HT1080 (cell line): ENCODE results near the gene MYO9A. TPM values are rescaled to one million over a fixed set of nuclear protein-coding genes. Genes with fewer than 3 reads are reported as not detected.
"Not testable (repeated sequence)": the region's sequence is repeated elsewhere in the genome, so short reads cannot be mapped to it uniquely, and the experiment has no call there.

Experiments used
- DNase-seq: peaks from one replicate; pipeline ENCODE4 v3.0.0-alpha.2; 2015; ENCODE audit warnings: low read depth
- total RNA-seq: library from RNA; depleted of rRNA; stranded (reverse); fragments of >200 nt; shearing (Covaris generic); gene quantifications from 2 replicates; pipeline ENCODE4 v1.2.3, GENCODE V29; 2014

The MYO9A gene
- total RNA-seq, 1 experiment from 2014 or later: 8.0 TPM

DNA sequence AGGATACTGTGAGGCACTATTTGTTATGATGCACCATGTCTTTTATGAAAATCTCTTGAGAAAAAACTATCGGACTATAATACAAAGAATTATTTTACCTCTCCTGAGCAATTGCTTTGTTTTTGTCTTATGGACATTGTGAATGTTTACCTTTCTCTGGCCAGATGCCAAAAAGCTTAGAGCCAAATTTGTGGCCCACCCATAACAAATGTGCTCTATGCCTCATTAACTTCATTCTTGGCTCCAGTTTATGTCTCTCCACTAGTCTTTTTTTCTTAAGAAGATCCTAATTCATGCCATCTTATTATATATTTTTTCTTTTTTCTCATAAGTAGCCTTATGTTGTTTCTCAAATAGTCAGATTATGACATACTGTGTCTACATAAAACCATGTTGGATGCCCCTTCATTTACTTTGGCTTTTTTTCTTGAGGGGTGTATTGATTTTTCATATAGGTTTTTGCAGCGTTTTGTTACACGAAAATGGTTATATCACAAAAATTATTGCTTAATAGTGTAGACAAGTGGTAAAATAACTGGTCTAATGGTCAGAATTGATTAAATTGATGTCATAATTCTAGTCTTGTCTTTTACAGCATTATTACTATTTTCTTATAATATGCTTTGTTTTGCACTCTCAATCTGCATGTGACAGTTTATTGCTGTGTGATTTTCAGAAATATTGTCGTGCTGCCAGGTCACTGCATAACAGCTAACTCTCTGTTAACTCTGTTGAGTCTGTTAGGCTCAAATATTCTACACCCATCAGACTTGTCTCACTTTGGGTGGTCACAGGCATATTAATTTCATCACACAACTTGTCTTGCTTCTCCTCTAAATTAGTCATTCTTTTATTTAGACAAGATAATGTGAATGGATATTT, 18.5 kb upstream of the MYO9A start:
- DNase-seq: no peak

DNA sequence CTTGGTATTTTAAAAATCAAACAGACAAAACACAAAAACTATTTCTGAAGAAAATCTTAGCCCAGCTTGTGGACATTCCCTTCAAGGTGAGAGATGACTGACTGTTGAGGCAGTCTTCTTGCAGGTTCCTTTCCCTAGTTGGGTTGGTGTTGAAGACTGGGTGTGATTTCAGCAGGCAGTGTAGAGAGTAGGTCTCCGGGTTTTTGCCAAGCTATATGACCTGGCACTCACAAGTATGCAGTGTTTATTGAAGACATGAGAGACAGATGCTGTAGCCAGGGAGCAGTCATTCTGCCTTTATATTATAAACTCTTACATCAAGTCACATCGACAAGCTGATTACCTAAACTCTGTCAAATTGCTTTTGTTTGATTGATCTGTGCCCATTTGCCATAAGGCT, 17.8 kb upstream of the MYO9A start:
- DNase-seq: no peak

GRCh38 chr15:72133211-72133610, 15.3 kb upstream of the MYO9A start:
- no peak for DNase-seq

DNA sequence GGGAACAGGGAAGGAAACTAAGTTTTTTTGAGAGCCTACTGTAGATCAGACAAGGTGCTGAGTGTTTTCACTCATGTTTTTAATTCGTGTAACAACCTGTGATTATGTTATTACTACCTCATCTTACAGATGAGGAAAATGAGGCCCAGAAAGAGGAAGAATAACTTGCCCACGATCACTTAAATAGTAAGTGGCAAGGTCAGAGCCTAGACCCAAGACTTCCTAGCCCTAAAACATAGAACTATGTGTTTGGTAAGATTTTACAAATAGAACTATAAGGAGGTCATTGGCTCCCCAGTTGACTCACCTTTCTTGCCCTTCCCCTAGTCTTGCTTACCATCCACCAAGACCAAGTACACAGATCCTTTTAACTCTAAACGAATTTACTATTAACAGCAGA, 14.0 kb upstream of the MYO9A start:
- no peak for DNase-seq

GRCh38 chr15:72130272-72130671, 12.3 kb upstream of the MYO9A start:
- no peak for DNase-seq

DNA sequence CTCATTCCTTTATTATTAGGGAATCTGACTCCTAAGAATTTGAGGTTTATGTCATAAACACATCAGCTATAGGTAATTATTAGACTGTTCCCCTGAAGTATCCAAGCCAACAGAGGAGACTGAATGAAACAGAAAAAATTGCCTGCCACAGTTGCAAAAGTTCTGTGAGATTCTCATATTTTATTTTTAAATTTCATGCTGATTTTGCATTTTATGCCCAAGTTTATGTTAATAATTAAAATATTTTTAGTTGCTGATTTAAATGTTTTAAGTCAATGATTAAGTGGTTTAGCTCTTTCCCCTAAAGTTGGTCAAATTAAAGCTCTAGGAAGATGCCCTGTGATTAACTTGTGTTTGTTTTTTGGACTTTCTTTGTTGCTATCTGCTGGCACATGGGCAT, 10.4 kb upstream of the MYO9A start:
- no peak for DNase-seq

GRCh38 chr15:72127724-72128322, 9.9 kb upstream of the MYO9A start:
- DNase-seq: no peak

GRCh38 chr15:72124218-72124617, 6.3 kb upstream of the MYO9A start:
- no peak for DNase-seq

DNA sequence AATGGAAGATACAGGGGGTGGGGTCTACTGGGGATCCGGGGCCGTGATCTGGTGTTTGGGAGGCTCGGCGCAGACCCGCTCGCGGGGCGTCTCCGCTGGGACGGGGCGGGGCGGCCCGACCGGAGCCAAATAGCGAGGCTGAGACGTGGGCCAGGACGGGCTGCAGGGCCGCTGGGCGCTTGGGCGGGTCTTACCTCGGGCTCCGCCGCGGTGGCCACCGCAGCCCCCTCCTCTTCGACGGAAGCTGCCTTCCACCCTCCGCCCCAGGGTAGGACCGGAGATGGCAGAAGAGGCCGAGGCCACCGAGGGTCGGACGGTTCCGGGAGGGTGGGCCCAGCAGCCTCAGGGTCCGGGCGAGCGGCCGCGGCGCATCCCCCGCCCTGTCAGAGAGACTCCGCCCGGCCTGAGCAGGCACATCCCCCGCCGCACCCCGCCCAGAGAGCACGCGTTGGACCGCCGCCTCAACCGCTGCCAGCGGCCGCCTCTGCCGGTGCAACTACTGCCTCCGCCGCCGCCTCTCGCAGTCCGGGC, 399 bp downstream of the MYO9A start:
- DNase-seq: peak; percentile 83

DNA sequence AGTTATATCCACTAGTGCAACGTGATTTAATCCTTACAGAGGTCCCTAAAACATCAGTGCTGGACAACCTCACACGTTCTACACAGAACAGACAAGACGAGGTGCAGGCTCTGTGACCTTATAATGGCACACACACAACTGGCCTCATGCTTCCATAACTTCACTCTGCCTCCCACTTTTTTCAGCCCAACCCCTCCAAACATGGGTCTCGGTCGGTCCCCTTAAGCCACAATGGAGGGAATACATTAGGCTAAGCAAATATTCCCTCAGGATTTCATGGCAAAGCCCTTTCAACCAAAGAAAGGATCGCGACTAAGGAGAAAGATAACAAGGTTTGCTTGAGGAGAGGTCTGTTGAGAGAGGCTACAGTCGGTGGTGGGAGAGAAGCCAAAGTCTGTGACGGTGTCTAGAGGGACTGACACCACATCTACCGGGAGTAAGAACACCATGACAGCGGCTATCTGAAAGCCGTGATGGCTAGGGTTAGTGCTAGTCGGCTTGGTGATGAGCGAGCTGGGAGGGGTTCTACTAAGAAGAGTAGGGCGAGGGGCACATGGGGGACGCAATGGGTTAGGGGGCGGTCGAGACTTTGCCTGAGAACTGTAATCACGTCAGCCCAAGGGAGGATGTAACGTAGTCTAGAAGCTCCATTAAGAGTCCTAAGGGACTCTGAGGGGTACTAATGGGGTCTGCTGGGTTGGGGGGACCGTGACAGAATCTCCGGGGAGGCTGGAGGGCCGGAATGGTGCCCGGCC, 1.0 kb downstream of the MYO9A start:
- DNase-seq: peak; percentile 23

- no peak for DNase-seq
These were observed 4.5 kb downstream of the MYO9A start for GRCh38 chr15:72113347-72114031.

DNA sequence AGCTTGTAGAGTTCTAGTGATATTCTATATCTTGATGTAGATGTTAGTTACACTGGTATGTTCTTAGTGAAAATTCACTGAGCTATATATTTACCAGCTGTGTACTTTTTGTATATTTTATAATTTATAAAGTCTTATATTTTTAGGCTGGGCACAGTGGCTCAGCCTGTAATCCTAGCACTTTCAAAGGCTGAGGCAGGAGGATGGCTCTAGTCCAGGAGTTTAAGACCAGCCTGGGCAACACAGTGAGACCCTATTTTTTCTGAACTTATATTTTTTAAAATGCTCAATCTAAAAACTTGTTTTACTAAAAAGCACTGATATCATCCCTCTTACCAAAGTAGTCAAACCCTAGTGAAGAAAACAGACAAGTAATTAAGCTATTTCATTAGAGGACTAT, 5.1 kb downstream of the MYO9A start:
- DNase-seq: no peak

GRCh38 chr15:72112116-72112515, 5.8 kb downstream of the MYO9A start:
- DNase-seq: no peak

DNA sequence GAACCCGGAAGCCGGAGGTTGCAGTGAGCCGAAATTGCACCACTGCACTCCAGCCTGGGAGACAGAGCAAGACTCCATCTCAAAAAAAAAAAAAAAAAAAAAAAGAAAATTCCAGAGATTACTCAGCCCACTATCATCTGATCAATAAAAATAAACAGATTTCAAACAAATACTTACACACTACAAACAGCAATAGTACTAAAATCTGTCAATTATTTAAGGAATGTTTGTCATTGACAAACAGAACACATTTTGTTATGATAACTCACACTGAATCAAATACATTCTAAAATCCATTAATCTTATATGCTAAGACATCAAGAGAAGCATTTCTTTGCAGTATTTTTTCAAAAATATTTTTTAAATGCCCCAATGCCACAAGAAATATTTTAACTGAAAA, 7.6 kb downstream of the MYO9A start:
- DNase-seq: no peak

GRCh38 chr15:72106068-72106467, 11.9 kb downstream of the MYO9A start:
- no peak for DNase-seq

- DNase-seq: no peak
These were observed 12.8 kb downstream of the MYO9A start for GRCh38 chr15:72105111-72105510.

- DNase-seq: not testable (repeated sequence)
These were observed 17.4 kb downstream of the MYO9A start for GRCh38 chr15:72100551-72100950.

- no peak for DNase-seq
These were observed 18.8 kb downstream of the MYO9A start for GRCh38 chr15:72099155-72099554.

DNA sequence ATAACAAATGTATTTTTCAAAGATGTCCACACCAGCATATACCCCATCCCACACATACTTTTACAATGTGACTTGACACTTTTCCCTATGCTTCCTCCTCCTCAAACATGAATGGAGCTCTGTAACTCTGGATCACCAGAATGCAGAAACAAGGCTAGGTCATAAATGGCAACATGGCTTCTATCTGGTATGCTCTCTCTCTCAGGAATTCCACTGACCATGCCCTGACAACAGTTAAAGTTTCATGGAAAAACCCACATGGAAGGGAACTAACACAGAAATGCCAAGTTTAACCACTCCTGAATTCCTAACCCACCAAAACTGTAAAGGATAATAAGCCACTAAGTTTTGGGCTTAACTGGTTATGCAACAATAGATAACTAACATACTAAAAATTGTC, 19.9 kb downstream of the MYO9A start:
- no peak for DNase-seq

DNA sequence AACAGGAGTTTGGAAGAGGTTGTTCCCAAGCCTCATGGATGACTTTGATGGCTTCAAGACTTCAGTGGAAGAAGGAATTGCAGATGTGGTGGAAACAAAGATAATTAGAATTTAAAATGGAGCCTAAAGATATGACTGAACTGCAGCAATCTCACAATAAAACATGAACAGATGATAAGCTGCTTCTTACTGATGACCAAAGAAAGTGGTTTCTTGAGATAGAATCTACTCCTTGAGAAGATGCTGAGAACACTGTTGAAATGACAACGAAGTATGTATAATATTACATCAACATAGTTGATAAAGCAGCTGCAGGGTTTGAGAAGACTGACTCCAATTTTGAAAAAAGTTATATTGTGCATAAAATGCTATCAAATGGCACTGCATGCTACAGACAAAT, 21.2 kb downstream of the MYO9A start:
- DNase-seq: no peak

DNA sequence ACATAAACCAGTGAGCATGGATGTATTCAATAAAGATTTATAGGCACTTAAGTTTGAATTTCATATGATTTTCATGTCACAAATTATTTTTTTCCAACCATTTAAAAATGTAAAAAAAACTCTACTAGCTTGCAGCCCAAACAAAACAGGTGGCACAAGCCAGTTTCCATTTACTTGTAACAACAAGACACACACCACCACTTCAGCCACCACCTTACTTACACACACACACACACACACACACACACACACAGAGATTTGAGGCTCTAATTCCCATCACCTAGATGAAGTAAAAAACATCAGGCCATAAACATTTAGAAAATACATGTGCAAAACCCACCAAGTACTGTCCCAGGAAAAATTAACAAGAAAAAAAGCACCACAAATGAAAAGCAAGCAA, 25.3 kb downstream of the MYO9A start:
- no peak for DNase-seq
